Mesothelial cell of epicardium (in vitro differentiated cells): ENCODE results near the gene PIGC. TPM values are rescaled to one million over a fixed set of nuclear protein-coding genes. Genes with fewer than 3 reads are reported as not detected.
A peak's percentile ranks its signal among the peaks of the same experiment; 100 is the strongest.

Experiments used
- DNase-seq, 2 experiments: peaks; one replicate each; pipeline ENCODE4 v3.0.0; 2021; ENCODE audit warnings: low spot score in 2 of 2; ENCODE audit not compliant: unreplicated experiment in 2 of 2
- H3K27ac Mint-ChIP-seq: 2 replicates; pipeline ENCODE4 v1.8.0; 2021; ENCODE audit warnings: mixed read lengths
- H3K27me3 Mint-ChIP-seq: 2 replicates; pipeline ENCODE4 v1.8.0; 2021; ENCODE audit warnings: low read depth, mixed read lengths
- H3K36me3 Mint-ChIP-seq: 2 replicates; pipeline ENCODE4 v1.8.0; 2021; ENCODE audit warnings: mixed read lengths
- H3K4me1 Mint-ChIP-seq: 2 replicates; pipeline ENCODE4 v1.8.0; 2021; ENCODE audit warnings: mixed read lengths
- H3K4me3 Mint-ChIP-seq: 2 replicates; pipeline ENCODE4 v1.8.0; 2021; ENCODE audit warnings: mild to moderate bottlenecking, moderate library complexity, mixed read lengths
- H3K9me3 Mint-ChIP-seq: 2 replicates; pipeline ENCODE4 v1.8.0; 2021; ENCODE audit warnings: mixed read lengths
- CTCF ChIP-seq: fragments of 200-600 bp; sonication (generic); IDR thresholded peaks from one replicate; pipeline ENCODE4 v1.5.0; 2021; ENCODE audit warnings: antibody characterized with exemption; ENCODE audit not compliant: unreplicated experiment
- total RNA-seq: library from RNA; stranded (reverse); gene quantifications from 3 replicates; pipeline ENCODE4 v1.2.1, GENCODE V29; 2021

The PIGC gene
- total RNA-seq: 31.9 to 33.9 TPM (median 33.3 TPM) in 3 replicates

- Mint-ChIP-seq H3K4me1 (peaks cover 45% of the 10 kb centered on the region), H3K4me3 (peak within 1 kb of the TSS; percentile 86), H3K27me3 (no peaks in the 10 kb centered on the region), H3K36me3 (peaks cover 17% of the 10 kb centered on the region), H3K9me3 (no peaks in the 10 kb centered on the region), H3K27ac (peak within 1 kb of the TSS; percentile 88)
- DNase-seq: peak; percentile 75 to 90
- peak; percentile 82 for TF ChIP-seq CTCF
These were observed at the start of gene PIGC for GRCh38 chr1:172443666-172444453. TSS of gene PIGC (minus strand) at chr1:172444069. CDS start at chr1:172442622, 1,447 bp downstream.

GRCh38 chr1:172492421-172492820 lies 48.6 kb upstream of the PIGC start:
- no peak for TF ChIP-seq CTCF
- H3K27ac Mint-ChIP-seq: peak overlapping the region; percentile 77
- H3K4me1 Mint-ChIP-seq: peaks cover 47% of the 10 kb centered on the region
- no peaks in the 10 kb centered on the region for H3K36me3 Mint-ChIP-seq
- no peaks in the 10 kb centered on the region for H3K9me3 Mint-ChIP-seq
- H3K27me3 Mint-ChIP-seq: no peaks in the 10 kb centered on the region
- no peak for DNase-seq
- H3K4me3 Mint-ChIP-seq: no peak overlapping the region

GRCh38 chr1:172489847-172490246 lies 46.0 kb upstream of the PIGC start:
- DNase-seq: no peak
- Mint-ChIP-seq H3K27ac (no peak overlapping the region), H3K9me3 (no peaks in the 10 kb centered on the region), H3K36me3 (no peaks in the 10 kb centered on the region), H3K4me1 (peaks cover 50% of the 10 kb centered on the region), H3K4me3 (no peak overlapping the region), H3K27me3 (no peaks in the 10 kb centered on the region)
- no peak for TF ChIP-seq CTCF

GRCh38 chr1:172488393-172488792 lies 44.5 kb upstream of the PIGC start:
- H3K36me3 Mint-ChIP-seq: no peaks in the 10 kb centered on the region
- peaks cover 56% of the 10 kb centered on the region for H3K4me1 Mint-ChIP-seq
- no peaks in the 10 kb centered on the region for H3K9me3 Mint-ChIP-seq
- H3K27ac Mint-ChIP-seq: no peak overlapping the region
- no peak overlapping the region for H3K4me3 Mint-ChIP-seq
- no peaks in the 10 kb centered on the region for H3K27me3 Mint-ChIP-seq
- DNase-seq: no peak
- TF ChIP-seq CTCF: no peak

- Mint-ChIP-seq H3K36me3 (no peaks in the 10 kb centered on the region), H3K27ac (peak overlapping the region; percentile 63), H3K4me1 (peaks cover 58% of the 10 kb centered on the region), H3K27me3 (no peaks in the 10 kb centered on the region), H3K9me3 (no peaks in the 10 kb centered on the region), H3K4me3 (no peak overlapping the region)
- no peak for TF ChIP-seq CTCF
- no peak for DNase-seq
These were observed 43.7 kb upstream of the PIGC start for GRCh38 chr1:172487550-172487949.
